Hepatocyte (in vitro differentiated cells): ENCODE results near the gene DCAF10. TPM values are rescaled to one million over a fixed set of nuclear protein-coding genes. Genes with fewer than 3 reads are reported as not detected.

Experiments used
- DNase-seq: peaks from one replicate; pipeline ENCODE4 v3.0.0-alpha.2; 2016; ENCODE audit warnings: low spot score
- H2AFZ ChIP-seq: fragments of 200-600 bp; sonication (generic); 2 replicates; pipeline ENCODE4 v1.6.0; 2016; ENCODE audit warnings: antibody characterized with exemption, mild to moderate bottlenecking
- H3K27ac ChIP-seq: fragments of 200-600 bp; sonication (generic); 2 replicates; pipeline ENCODE4 v1.5.1; 2016; ENCODE audit warnings: mild to moderate bottlenecking
- H3K27me3 ChIP-seq: fragments of 200-600 bp; sonication (generic); 2 replicates; pipeline ENCODE4 v1.6.1; 2016
- H3K36me3 ChIP-seq: fragments of 200-600 bp; sonication (generic); replicated peaks from 2 replicates; pipeline ENCODE4 v1.5.1; 2016; ENCODE audit warnings: low read depth; ENCODE audit not compliant: insufficient read depth
- H3K4me1 ChIP-seq: fragments of 200-600 bp; sonication (generic); 2 replicates; pipeline ENCODE4 v1.5.1; 2016; ENCODE audit warnings: mild to moderate bottlenecking, moderate library complexity; ENCODE audit not compliant: insufficient read depth
- H3K4me2 ChIP-seq: fragments of 200-600 bp; sonication (generic); 2 replicates; pipeline ENCODE4 v1.6.0; 2016
- H3K4me3 ChIP-seq: fragments of 200-600 bp; sonication (generic); 2 replicates; pipeline ENCODE4 v1.5.1; 2016; ENCODE audit warnings: mild to moderate bottlenecking
- H3K79me2 ChIP-seq: fragments of 200-600 bp; sonication (generic); 2 replicates; pipeline ENCODE4 v1.6.0; 2017; ENCODE audit warnings: mild to moderate bottlenecking
- H3K9me2 ChIP-seq: fragments of 200-600 bp; sonication (generic); replicated peaks from 2 replicates; pipeline ENCODE4 v1.6.0; 2017; ENCODE audit warnings: mild to moderate bottlenecking; ENCODE audit not compliant: insufficient read depth
- H3K9me3 ChIP-seq: fragments of 200-600 bp; sonication (generic); 2 replicates; pipeline ENCODE4 v1.5.1; 2016; ENCODE audit warnings: low read depth, mild to moderate bottlenecking
- H4K20me1 ChIP-seq: fragments of 200-600 bp; sonication (generic); 2 replicates; pipeline ENCODE4 v1.6.0; 2016; ENCODE audit warnings: mild to moderate bottlenecking; ENCODE audit not compliant: insufficient read depth, poor library complexity, severe bottlenecking
- EZH2 ChIP-seq: fragments of 200-600 bp; sonication (generic); IDR thresholded peaks from 2 replicates; pipeline ENCODE4 v1.6.1; 2016; ENCODE audit warnings: antibody characterized with exemption, mild to moderate bottlenecking, borderline replicate concordance
- EZH2phosphoT487 ChIP-seq: fragments of 200-600 bp; sonication (generic); IDR thresholded peaks from one replicate; pipeline ENCODE4 v1.6.1; 2018; ENCODE audit warnings: antibody characterized with exemption, mild to moderate bottlenecking, low read depth, moderate library complexity; ENCODE audit not compliant: unreplicated experiment, severe bottlenecking
- WGBS: methylation state at CpG from one replicate; pipeline ENCODE4 v1.1.6; 2016; ENCODE audit warnings: low lambda C conversion rate; ENCODE audit errors: missing lambda C conversion rate; 5-methylcytosine and 5-hydroxymethylcytosine counted together
- polyA plus RNA-seq: library from polyadenylated mRNA; unstranded; fragments of >200 nt; fragmentation: Nextera tagmentation; extraction: Ambion mirVana; gene quantifications from 2 replicates; pipeline ENCODE4 v1.2.1, GENCODE V29; 2016
- total RNA-seq: library from RNA; depleted of rRNA; stranded (reverse); fragments of >200 nt; gene quantifications from 2 replicates; pipeline ENCODE4 v1.2.3, GENCODE V29; 2014
- TF ChIP-seq, protein P1 (sequence below): fragments of 200-600 bp; sonication (generic); IDR thresholded peaks from 2 replicates; pipeline ENCODE4 v1.5.1; 2016; ENCODE audit warnings: antibody characterized with exemption, mild to moderate bottlenecking; ENCODE audit not compliant: poor library complexity

DCAF10 gene
- total and polyA plus RNA-seq, 2 experiments from 2014 or later, result 23.9 to 29.2 TPM

- Histone ChIP-seq H3K4me2 (peak overlapping the region; percentile 90), H2AFZ (peak overlapping the region; percentile 98), H3K36me3 (no peaks in the 10 kb centered on the region), H3K9me3 (no peaks in the 10 kb centered on the region), H3K9me2 (no peaks in the 10 kb centered on the region), H3K4me1 (peaks cover 5% of the 10 kb centered on the region), H3K27me3 (no peaks in the 10 kb centered on the region), H4K20me1 (no peaks in the 10 kb centered on the region), H3K27ac (peak overlapping the region; percentile 86), H3K79me2 (peaks cover 15% of the 10 kb centered on the region), H3K4me3 (peak overlapping the region; percentile 82)
- TF ChIP-seq EZH2 (no peak), EZH2phosphoT487 (no peak)
- TF ChIP-seq, protein P1, sequence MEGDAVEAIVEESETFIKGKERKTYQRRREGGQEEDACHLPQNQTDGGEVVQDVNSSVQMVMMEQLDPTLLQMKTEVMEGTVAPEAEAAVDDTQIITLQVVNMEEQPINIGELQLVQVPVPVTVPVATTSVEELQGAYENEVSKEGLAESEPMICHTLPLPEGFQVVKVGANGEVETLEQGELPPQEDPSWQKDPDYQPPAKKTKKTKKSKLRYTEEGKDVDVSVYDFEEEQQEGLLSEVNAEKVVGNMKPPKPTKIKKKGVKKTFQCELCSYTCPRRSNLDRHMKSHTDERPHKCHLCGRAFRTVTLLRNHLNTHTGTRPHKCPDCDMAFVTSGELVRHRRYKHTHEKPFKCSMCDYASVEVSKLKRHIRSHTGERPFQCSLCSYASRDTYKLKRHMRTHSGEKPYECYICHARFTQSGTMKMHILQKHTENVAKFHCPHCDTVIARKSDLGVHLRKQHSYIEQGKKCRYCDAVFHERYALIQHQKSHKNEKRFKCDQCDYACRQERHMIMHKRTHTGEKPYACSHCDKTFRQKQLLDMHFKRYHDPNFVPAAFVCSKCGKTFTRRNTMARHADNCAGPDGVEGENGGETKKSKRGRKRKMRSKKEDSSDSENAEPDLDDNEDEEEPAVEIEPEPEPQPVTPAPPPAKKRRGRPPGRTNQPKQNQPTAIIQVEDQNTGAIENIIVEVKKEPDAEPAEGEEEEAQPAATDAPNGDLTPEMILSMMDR, result no peak
- no peak for DNase-seq
- WGBS, result 94% methylated on average over 29 of the region's 29 CpGs
Observed at GRCh38 chr9:37752642-37753488, 47.7 kb upstream of the DCAF10 start.

- H3K9me3 ChIP-seq, result no peaks in the 10 kb centered on the region
- peak; percentile 84 for DNase-seq
- peak within 1 kb of the TSS; percentile 82 for H3K4me3 ChIP-seq
- H3K4me2 ChIP-seq, result peak within 1 kb of the TSS; percentile 90
- 6% methylated on average over 31 of the region's 40 CpGs for WGBS
- H3K27ac ChIP-seq, result peak within 1 kb of the TSS; percentile 86
- no peaks in the 10 kb centered on the region for H3K36me3 ChIP-seq
- H3K27me3 ChIP-seq, result no peaks in the 10 kb centered on the region
- peaks cover 5% of the 10 kb centered on the region for H3K4me1 ChIP-seq
- H2AFZ ChIP-seq, result peak within 1 kb of the TSS; percentile 98
- no peaks in the 10 kb centered on the region for H3K9me2 ChIP-seq
- peaks cover 15% of the 10 kb centered on the region for H3K79me2 ChIP-seq
- no peaks in the 10 kb centered on the region for H4K20me1 ChIP-seq
- TF ChIP-seq EZH2 (no peak), EZH2phosphoT487 (no peak)
- TF ChIP-seq, protein P1, result no peak
Observed at GRCh38 chr9:37753489-37754190, 47.0 kb upstream of the DCAF10 start, which contains the start of gene TRMT10B. Gene TRMT10B (plus strand): TSS chr9:37753805. CDS start chr9:37761932, 8,127 bp downstream.

DNA sequence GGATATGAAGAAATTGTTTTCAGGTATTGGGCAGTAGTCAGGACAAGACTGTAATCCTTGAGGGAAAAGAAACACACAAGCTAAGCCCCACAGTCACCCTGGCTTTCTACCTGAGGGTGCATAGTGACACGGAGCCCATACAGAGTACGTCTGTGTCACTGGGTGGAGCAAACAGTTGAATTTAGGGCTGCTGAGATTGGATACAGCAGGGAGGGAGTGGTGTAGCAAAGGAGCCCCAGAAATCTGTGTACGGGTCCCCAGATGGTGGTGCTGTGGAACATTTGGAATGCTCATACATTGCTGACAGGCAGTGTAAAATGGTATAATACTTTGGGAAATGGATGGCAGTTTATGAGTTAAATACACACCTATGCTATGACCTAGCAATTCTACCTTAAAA lies 41.9 kb upstream of the DCAF10 start:
- no peaks in the 10 kb centered on the region for H3K9me2 ChIP-seq
- no peak overlapping the region for H3K4me3 ChIP-seq
- peaks cover 15% of the 10 kb centered on the region for H3K79me2 ChIP-seq
- H3K4me2 ChIP-seq, result no peak overlapping the region
- DNase-seq, result no peak
- WGBS, result 86% methylated on average over 3 of the region's 3 CpGs
- TF ChIP-seq, protein P1, result no peak
- TF ChIP-seq EZH2, result no peak
- TF ChIP-seq EZH2phosphoT487, result no peak
- H4K20me1 ChIP-seq, result no peaks in the 10 kb centered on the region
- H3K36me3 ChIP-seq, result no peaks in the 10 kb centered on the region
- H3K27ac ChIP-seq, result no peak overlapping the region
- H2AFZ ChIP-seq, result no peak overlapping the region
- H3K4me1 ChIP-seq, result peaks cover 5% of the 10 kb centered on the region
- H3K9me3 ChIP-seq, result no peaks in the 10 kb centered on the region
- no peaks in the 10 kb centered on the region for H3K27me3 ChIP-seq
